GM12878 (cell line): ENCODE measurements around the gene CRMP1. TPM values are rescaled to one million over a fixed set of nuclear protein-coding genes. Genes with fewer than 3 reads are reported as not detected.
A peak's percentile ranks its signal among the peaks of the same experiment; 100 is the strongest.

Source experiments
- ATAC-seq: fragments of 200-7000 bp; cut with Tn5 transposase; 3 replicates; pipeline ENCODE4 v1.9.1; 2020; ENCODE audit warnings: mild to moderate bottlenecking, moderate library complexity
- BruUV-seq: library from RNA; stranded (reverse); fragments of 400-500 nt; replicated peaks from 2 replicates; lab custom pipeline; 2021; lab: Mats Ljungman, UMichigan
- CTCF ChIA-PET: fragments of 300-600 bp; sonication (Branson Sonifier 250); formaldehyde crosslinking; extraction: SDS; loops from one replicate; lab custom pipeline; 2021; ENCODE audit warnings: inconsistent platforms; lab: Yijun Ruan, JAX
- POLR2A ChIA-PET: fragments of 350-600 bp; formaldehyde crosslinking; extraction: SDS; loops from one replicate; lab custom pipeline; 2021; ENCODE audit warnings: inconsistent platforms; lab: Charles Lee
- RAD21 ChIA-PET: fragments of 300-600 bp; sonication (Branson Sonifier 250); formaldehyde crosslinking; loops from one replicate; lab custom pipeline; 2023; ENCODE audit warnings: antibody characterized with exemption; ENCODE audit not compliant: unreplicated experiment; lab: Charles Lee
- SMC1A ChIA-PET: fragments of 300-600 bp; sonication (Branson Sonifier 250); formaldehyde crosslinking; loops from one replicate; lab custom pipeline; 2023; ENCODE audit not compliant: unreplicated experiment, uncharacterized antibody; lab: Charles Lee
- DNase-seq: peaks from one replicate; pipeline ENCODE4 v3.0.0-alpha.2; 2011; ENCODE audit warnings: low read depth, low spot score
- FAIRE-seq: peaks from 3 replicates; lab custom pipeline; 2011; peaks lifted over from hg19 to GRCh38; lab: Jason Lieb, UNC
- H2AFZ ChIP-seq: 2 replicates; pipeline ENCODE4 v1.6.0; 2011; ENCODE audit warnings: low read depth, low read length, control low read depth; ENCODE audit not compliant: control insufficient read depth
- H3K27ac ChIP-seq: 2 replicates; pipeline ENCODE4 v1.5.1; 2011; ENCODE audit warnings: control low read depth; ENCODE audit not compliant: control insufficient read depth, insufficient read depth
- H3K27me3 ChIP-seq, 2 experiments: replicated peaks in 1 of 2; 2 replicates each; pipeline versions ENCODE4 v1.6.0 to v1.6.1; 2011; ENCODE audit warnings: low read length in 1 of 2; ENCODE audit not compliant: control insufficient read depth in 2 of 2, insufficient read depth in 2 of 2
- H3K36me3 ChIP-seq, 2 experiments: 2 replicates each; pipeline ENCODE4 v1.5.1; 2011; ENCODE audit warnings: low read length in 1 of 2; ENCODE audit not compliant: control insufficient read depth in 2 of 2, insufficient read depth in 2 of 2
- H3K4me1 ChIP-seq: 2 replicates; pipeline ENCODE4 v1.6.1; 2011; ENCODE audit warnings: mild to moderate bottlenecking, low read length, moderate library complexity, mixed read lengths; ENCODE audit not compliant: control insufficient read depth, insufficient read depth
- H3K4me2 ChIP-seq: 2 replicates; pipeline ENCODE4 v1.6.0; 2011; ENCODE audit warnings: control low read depth; ENCODE audit not compliant: control insufficient read depth, insufficient read depth
- H3K4me3 ChIP-seq: fragments of 200-600 bp; sonication (generic); 2 replicates; pipeline ENCODE4 v1.5.1; 2016
- H3K79me2 ChIP-seq: 2 replicates; pipeline ENCODE4 v1.6.0; 2011; ENCODE audit warnings: low read length; ENCODE audit not compliant: control insufficient read depth, insufficient read depth
- H3K9ac ChIP-seq: 2 replicates; pipeline ENCODE4 v1.8.0; 2011; ENCODE audit warnings: low read length, control low read depth, mixed read lengths; ENCODE audit not compliant: control insufficient read depth, insufficient read depth
- H3K9me3 ChIP-seq: replicated peaks from 3 replicates; pipeline ENCODE4 v1.5.1; 2011; ENCODE audit warnings: mild to moderate bottlenecking, low read length; ENCODE audit not compliant: control insufficient read depth, insufficient read depth
- H4K20me1 ChIP-seq: 2 replicates; pipeline ENCODE4 v1.6.0; 2011; ENCODE audit not compliant: control insufficient read depth, insufficient read depth
- CBFB ChIP-seq: IDR thresholded peaks from 2 replicates; pipeline ENCODE4 v1.6.1; 2016; ENCODE audit warnings: antibody characterized with exemption, low read depth
- DPF2 ChIP-seq: fragments of 450-650 bp; IDR thresholded peaks from 2 replicates; pipeline ENCODE4 v1.6.1; 2017; ENCODE audit warnings: mild to moderate bottlenecking
- ESRRA ChIP-seq: IDR thresholded peaks from 2 replicates; pipeline ENCODE4 v1.6.1; 2012; ENCODE audit warnings: mild to moderate bottlenecking, low read length, improper control_type of control experiment
- JUND ChIP-seq: IDR thresholded peaks from 2 replicates; pipeline ENCODE4 v1.6.1; 2012; ENCODE audit warnings: low read depth, mild to moderate bottlenecking, low read length, improper control_type of control experiment, moderate library complexity
- MTA2 ChIP-seq: fragments of 450-650 bp; IDR thresholded peaks from 2 replicates; pipeline ENCODE4 v1.6.1; 2016; ENCODE audit warnings: low read depth, mild to moderate bottlenecking, moderate library complexity
- MXI1 ChIP-seq: fragments of 150-350 bp; IDR thresholded peaks from 2 replicates; pipeline ENCODE4 v1.6.1; 2011; ENCODE audit warnings: low read depth, mild to moderate bottlenecking, inconsistent platforms, low read length, improper control_type of control experiment
- RELA ChIP-seq: fragments of 450-650 bp; IDR thresholded peaks from 2 replicates; pipeline ENCODE4 v1.8.0; 2014; ENCODE audit warnings: borderline replicate concordance; ENCODE audit not compliant: partially characterized antibody
- WGBS: methylation state at CpG from one replicate; pipeline ENCODE4 v1.1.6; 2016; ENCODE audit warnings: low lambda C conversion rate; ENCODE audit not compliant: insufficient replicate concordance, insufficient coverage; ENCODE audit errors: missing lambda C conversion rate; 5-methylcytosine and 5-hydroxymethylcytosine counted together
- in situ Hi-C: fragments of 300-500 bp; cut with MboI; formaldehyde crosslinking; loops from 9 replicates; pipeline ENCODE4 v1.14.3; 2018; ENCODE audit warnings: mixed read lengths
- intact Hi-C: fragments of 100-400 bp; cut with micrococcal nuclease; formaldehyde crosslinking; loops from one replicate; pipeline ENCODE4 v1.14.2; 2022; ENCODE audit not compliant: unreplicated experiment
- polyA plus RNA-seq, 11 experiments: library from polyadenylated mRNA; depleted of rRNA in 4 of 11; unstranded in 6 of 11; stranded (reverse) in 5 of 11; fragments of >200 nt; fragmentation: Nextera tagmentation in 4 of 11; fragmentation: Illumina TruSeq in 1 of 11; extraction: Ambion mirVana in 4 of 11; extraction: Trizol in 1 of 11; gene quantifications; 1 replicate in 1 of 11; 2 replicates in 10 of 11; pipeline versions ENCODE4 v1.2.1 to v1.2.3, GENCODE V29; 2011 to 2016; ENCODE audit warnings: inconsistent platforms in 2 of 11, missing spikeins in 2 of 11, low read depth in 1 of 11
- total RNA-seq, 4 experiments: library from RNA; depleted of rRNA in 3 of 4; stranded (reverse); fragments of >200 nt in 3 of 4; fragmentation: Illumina TruSeq in 1 of 4; extraction: Trizol in 1 of 4; gene quantifications; 2 replicates each; pipeline versions ENCODE4 v1.2.1 to v1.2.3, GENCODE V29; 2013 to 2021
- TF ChIP-seq, protein P1 (sequence below): IDR thresholded peaks from 2 replicates; pipeline ENCODE4 v1.6.1; 2012; ENCODE audit warnings: mild to moderate bottlenecking, low read depth, low read length

CRMP1 gene
- total and polyA plus RNA-seq, 10 of the 15 experiments (the other 5 are each of a cell fraction or from before 2014, with no cell fraction given) = 0.03 to 1.4 (median 0.12) TPM; not detected in 2

DNA sequence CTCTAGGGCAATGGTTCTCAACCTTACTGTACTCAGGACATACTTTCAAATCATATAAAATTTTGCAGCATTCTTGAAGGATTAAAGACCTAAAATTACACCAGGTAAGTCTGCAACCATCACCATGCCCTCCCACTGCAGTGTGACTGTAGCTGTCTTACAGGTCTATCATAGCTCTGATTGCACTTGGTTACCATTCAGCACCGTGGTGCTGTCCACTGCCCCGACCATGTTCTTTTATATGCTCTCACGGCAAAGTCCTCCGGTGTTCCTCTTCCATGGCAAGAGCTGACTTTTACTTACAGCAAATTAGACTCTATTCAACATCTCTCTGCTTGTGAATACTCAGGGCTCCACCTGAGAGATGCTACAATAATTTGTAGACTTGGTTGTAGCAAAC lies 11.5 kb downstream of the CRMP1 start:
- Histone ChIP-seq H3K4me2 (no peak overlapping the region), H3K79me2 (no peaks in the 10 kb centered on the region), H3K4me1 (no peaks in the 10 kb centered on the region), H3K9ac (no peak overlapping the region), H3K27ac (no peak overlapping the region), H2AFZ (no peak overlapping the region), H3K27me3 (no peaks in the 10 kb centered on the region; a peak in 1 of 4 replicates), H4K20me1 (no peaks in the 10 kb centered on the region), H3K36me3 (no peaks in the 10 kb centered on the region), H3K9me3 (no peaks in the 10 kb centered on the region), H3K4me3 (no peak overlapping the region)
- CTCF ChIA-PET = interaction anchor here (1.1 kb wide), 1 partner anchor 117 kb away, joined by 3 read pairs; no protein-coding TSS in a partner anchor
- SMC1A ChIA-PET = no interaction called here
- TF ChIP-seq, protein P1, sequence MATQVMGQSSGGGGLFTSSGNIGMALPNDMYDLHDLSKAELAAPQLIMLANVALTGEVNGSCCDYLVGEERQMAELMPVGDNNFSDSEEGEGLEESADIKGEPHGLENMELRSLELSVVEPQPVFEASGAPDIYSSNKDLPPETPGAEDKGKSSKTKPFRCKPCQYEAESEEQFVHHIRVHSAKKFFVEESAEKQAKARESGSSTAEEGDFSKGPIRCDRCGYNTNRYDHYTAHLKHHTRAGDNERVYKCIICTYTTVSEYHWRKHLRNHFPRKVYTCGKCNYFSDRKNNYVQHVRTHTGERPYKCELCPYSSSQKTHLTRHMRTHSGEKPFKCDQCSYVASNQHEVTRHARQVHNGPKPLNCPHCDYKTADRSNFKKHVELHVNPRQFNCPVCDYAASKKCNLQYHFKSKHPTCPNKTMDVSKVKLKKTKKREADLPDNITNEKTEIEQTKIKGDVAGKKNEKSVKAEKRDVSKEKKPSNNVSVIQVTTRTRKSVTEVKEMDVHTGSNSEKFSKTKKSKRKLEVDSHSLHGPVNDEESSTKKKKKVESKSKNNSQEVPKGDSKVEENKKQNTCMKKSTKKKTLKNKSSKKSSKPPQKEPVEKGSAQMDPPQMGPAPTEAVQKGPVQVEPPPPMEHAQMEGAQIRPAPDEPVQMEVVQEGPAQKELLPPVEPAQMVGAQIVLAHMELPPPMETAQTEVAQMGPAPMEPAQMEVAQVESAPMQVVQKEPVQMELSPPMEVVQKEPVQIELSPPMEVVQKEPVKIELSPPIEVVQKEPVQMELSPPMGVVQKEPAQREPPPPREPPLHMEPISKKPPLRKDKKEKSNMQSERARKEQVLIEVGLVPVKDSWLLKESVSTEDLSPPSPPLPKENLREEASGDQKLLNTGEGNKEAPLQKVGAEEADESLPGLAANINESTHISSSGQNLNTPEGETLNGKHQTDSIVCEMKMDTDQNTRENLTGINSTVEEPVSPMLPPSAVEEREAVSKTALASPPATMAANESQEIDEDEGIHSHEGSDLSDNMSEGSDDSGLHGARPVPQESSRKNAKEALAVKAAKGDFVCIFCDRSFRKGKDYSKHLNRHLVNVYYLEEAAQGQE = peak; percentile 68; the same call in 1 of the 2 replicates
- no peak for TF ChIP-seq ESRRA
- no TSS peak for BruUV-seq
- DNase-seq = no peak
- WGBS = 11% methylated on average over 4 of the region's 4 CpGs
- POLR2A ChIA-PET = no interaction called here
- in situ Hi-C loops (no loop called here), intact Hi-C loops (no loop called here)
- RAD21 ChIA-PET = no interaction called here
- FAIRE-seq = no peak
- no peak for ATAC-seq

DNA sequence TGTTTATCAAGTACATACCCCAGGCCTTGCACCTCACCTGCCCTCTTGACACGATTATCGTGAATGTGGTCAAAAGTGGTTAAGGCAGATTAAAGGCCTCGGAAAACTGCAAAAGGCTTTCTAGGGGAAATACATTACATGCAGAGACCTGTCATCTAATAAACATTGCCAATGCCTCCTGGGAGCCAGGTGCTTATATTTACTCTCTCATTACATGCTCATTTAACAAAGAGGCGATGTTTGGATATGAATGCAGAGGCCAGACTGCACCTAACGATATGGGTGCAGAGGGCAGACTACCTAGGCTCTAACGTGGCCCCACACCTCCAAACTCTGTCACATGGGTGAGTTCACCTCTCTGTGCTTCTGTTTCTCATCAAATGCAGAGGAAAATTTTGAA lies 14.5 kb downstream of the CRMP1 start:
- Histone ChIP-seq H2AFZ (no peak overlapping the region), H3K4me3 (no peak overlapping the region), H4K20me1 (no peaks in the 10 kb centered on the region), H3K27me3 (no peaks in the 10 kb centered on the region), H3K9me3 (no peaks in the 10 kb centered on the region), H3K79me2 (no peaks in the 10 kb centered on the region), H3K36me3 (no peaks in the 10 kb centered on the region), H3K9ac (no peak overlapping the region), H3K27ac (no peak overlapping the region), H3K4me1 (no peaks in the 10 kb centered on the region), H3K4me2 (no peak overlapping the region)
- CTCF ChIA-PET = no interaction called here
- POLR2A ChIA-PET = no interaction called here
- intact Hi-C loops = no loop called here
- no TSS peak for BruUV-seq
- RAD21 ChIA-PET = no interaction called here
- TF ChIP-seq JUND (no peak), MTA2 (no peak), RELA (no peak), MXI1 (no peak), DPF2 (no peak), CBFB (no peak)
- WGBS = 18% methylated on average over 6 of the region's 6 CpGs
- SMC1A ChIA-PET = no interaction called here
- in situ Hi-C loops = no loop called here
- DNase-seq = no peak
- no peak for ATAC-seq
- no peak for FAIRE-seq
